HG02571 (cell line): Measurements from ENCODE around the gene SRP14.

ENCODE experiments used
- ATAC-seq: cut with Tn5 transposase; IDR thresholded peaks from one replicate; pipeline ENCODE4 v1.9.1; 2021; ENCODE audit warnings: mild to moderate bottlenecking, moderate library complexity; ENCODE audit not compliant: unreplicated experiment

Gene SRP14

DNA sequence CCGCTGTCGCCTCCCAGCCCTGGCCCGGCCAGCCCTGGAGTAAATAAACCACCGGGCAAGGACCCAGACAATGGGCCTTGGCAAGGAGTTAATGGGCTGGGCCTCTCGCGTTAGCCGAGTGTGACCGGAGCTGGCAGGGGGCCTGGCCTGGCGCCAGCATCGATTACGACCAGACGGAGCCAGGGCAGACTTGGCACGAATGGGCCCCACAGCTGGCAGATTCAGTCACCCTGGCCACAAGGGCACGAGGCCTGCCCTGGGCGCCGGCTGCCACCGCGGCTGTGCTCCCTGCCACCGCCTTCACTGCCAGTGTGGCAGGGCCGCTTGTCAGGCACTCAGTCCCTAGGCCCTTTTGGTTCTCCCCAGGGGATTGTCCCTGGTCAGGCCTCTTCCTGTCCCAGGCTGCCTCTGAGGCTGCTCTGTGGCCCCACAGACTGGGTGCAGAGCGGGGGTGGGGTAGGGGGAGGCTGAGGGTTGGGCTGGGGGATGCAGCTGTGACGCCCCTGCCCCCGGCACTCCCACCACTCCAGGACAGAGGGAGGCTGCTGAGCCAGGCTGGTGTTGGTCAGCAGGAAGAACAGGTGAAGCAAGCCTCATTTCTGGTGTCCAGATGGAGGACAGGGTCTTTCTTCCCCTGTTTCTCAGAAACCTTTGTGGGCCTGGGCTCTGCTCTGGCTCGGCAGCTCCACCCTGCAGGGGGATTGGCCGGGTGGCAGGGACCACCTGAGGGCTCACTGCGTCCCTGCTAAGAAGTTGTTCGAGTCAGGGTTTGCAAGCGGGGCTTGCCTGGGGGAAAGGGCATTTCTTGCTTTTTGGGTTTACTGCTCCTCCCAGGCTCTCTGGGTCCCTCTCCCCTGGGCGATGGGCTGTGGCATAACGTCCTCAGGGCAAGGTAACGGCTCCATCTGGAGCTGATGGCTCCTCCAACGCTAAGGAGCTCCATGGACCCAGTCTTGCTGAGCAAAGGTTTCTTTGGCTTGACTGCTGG, 30.5 kb upstream of the SRP14 start:
- peak; percentile 46 for ATAC-seq

DNA sequence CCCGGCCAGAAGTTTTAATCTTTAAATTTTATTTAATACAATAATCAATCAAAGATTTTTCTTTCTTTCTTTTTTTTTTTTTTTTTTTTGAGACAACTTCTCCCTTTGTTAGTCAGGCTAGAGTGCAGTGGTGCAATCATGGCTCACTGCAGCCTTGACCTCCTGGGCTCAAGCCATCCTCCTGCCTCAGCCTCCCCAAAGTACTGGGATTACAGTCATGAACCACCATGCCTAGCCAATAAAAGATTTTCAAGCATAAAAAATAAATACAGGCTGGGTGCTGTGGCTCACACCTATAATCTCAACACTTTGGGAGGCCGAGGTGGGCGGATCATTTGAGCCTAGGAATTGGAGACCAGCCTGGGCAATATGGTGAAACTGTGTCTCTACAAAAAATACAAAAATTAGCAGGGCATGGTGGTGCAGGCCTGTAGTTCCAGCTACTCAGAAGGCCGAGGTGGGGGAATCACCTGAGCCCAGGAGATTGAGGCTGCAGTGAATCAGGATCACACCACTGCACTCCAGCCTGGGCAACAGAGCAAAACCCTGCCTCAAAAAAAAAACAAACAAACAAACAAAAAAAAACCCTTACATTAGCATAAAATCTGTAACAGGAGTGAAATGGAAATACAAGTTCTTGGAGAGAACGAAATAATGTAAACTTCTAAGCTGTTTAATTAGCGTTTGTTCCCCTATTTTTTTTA, 29.1 kb upstream of the SRP14 start:
- no peak for ATAC-seq

DNA sequence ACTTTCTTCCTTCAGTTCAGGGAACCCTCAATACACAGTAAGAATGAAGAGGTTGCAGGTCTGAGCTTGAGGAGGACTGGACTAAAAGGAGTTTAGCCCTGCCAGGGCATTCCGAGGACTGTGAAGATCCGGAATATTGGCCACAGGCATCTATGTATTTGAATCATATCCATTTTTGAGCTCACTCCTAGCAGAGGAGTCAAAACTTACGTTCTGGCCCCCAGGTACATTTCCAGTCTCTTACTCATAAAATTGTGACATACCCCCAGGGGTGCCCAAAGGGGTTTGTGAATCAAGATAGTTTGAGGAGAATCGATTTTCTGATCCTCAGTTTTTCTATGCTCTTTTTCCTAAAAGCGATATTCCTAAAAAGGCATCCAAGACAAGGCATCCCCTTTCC, 27.6 kb upstream of the SRP14 start:
- ATAC-seq, result no peak

DNA sequence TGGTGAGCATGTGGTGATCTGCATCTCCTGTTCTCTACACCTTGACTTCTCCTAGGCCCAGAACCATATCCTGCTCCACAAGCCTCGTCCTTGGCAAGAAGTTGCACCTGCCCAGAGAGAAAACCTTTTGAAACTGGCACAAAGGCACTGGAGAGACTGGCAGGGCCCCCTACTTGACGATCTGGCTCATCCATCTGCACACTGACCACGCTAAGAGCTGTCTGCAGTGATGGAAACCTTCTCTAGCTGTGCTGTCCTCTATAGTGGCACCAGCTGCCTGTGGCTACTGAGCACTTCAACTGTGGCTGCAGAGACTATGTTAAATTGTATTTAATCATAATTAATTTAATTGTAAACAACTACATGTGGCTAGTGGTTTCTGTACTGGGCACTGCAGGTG, 26.2 kb upstream of the SRP14 start:
- no peak for ATAC-seq

DNA sequence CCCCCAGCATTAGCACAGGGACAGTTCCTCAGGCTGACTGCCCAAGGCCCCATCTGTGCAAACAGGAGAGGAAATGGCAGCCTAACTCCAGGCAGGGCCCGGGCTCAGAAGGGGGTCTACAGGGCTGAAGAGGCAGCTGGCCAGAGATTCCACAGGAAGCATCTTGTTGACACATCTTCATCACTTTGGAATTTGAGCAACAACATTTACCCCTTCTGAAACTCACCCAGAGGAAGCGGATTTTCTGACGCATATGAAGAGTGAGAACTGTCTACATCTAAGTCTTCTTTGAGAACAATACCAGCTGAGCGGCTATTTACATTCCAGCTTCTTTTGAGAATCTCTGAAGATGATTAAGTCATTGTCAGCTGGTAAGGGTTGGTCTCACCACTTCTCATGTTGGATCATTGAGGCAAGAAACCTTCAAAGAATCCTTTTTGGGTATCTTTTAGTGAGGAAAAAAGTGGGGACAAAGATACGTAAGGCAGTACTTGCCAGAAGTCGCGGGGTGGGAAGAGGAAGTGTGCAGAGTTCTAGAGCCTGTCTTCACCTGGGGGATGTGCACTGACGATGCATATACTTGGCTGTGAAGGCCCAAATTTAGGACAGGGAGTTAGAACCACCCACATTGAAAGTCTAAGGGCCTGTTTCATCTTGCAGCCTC, 25.4 kb upstream of the SRP14 start:
- ATAC-seq, result peak; percentile 55

DNA sequence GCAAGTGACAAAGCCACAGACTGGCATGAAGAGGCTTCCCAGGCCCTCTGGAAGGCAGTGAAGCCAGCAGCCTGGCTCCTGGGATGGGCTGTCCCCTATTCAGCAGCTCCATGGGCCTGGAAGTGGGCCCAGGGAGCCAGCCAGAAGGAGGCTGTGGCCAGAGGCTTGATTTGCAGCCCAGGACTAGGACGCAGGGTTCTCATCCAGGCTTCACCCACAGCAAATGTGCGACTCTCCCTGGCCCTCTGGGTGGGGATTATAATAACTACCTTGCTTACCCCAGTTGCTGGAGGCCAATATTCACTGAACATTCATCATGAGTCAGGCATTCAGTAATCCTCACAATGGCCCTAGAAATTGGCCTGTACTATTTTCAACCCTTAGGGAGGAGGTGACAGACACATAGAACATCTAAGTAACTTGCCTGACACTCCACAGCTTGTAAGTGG, 24.6 kb upstream of the SRP14 start:
- no peak for ATAC-seq

DNA sequence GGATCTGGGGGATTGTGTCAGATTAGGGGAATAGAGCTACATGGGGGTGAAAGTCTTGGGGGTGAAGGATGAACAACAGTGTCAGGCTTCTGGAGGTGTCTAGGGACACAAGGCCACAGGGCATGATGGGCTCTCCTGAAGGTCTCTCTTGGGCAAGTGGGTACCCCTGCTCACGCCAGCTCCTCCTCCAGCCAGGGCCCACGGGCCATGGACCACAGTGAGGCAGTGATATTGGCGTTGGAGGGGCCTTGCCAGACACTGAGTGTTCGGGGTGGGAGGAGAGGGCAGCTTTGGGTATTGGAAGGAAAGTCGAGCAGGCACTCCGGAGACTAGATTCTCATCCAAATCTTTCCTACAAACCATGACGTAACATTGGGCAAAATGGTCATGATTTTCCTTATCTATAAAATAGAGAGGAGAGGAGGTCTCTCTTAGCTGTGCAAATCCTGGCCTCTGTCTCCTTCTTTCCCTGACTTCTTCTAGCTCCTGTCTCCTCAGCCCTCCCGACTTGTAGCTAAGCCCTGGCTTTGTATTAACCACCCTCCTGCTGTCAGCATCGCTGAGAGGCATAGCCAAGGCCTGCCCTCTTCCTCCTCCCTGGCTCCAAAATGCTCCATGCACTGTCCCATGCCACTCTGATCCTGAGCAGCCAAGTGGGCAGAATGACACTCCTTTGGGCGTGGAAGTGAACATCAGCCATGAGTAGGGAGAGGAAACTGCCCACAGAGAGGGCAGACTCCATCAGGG, 24.0 kb upstream of the SRP14 start:
- ATAC-seq, result no peak

DNA sequence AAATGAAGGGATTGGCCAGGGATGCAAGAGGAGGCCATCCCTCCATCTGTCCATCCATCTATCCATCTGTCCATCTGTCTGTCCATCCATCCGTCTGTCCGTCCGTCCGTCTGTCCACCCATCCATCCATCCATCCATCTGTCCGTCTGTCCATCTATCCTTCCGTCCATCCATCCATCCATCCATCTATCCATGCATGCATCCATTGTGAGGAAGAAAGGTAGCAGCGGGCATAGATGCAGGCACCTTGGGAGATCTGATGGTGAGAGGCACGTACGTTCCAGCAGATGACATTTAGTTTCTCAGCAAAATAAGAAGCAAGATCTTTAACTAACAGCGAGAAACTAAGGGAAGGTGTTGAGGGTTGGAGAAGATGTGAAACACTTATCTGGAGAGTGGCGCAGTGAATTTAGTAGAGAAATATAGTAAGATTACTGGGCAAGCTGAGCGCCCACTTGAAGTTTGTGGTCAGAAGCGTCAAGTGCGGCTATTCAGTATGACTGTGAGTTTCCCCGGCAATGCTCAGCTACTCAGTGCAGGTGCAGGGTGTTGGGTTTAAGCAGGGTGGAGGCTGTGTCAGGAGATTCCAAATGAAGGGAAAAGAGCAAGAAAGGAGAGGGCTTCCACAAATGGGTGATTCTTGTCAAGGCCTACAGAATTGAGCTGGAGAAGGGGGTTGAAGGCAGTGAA, 22.4 kb upstream of the SRP14 start:
- ATAC-seq, result peak; percentile 55

DNA sequence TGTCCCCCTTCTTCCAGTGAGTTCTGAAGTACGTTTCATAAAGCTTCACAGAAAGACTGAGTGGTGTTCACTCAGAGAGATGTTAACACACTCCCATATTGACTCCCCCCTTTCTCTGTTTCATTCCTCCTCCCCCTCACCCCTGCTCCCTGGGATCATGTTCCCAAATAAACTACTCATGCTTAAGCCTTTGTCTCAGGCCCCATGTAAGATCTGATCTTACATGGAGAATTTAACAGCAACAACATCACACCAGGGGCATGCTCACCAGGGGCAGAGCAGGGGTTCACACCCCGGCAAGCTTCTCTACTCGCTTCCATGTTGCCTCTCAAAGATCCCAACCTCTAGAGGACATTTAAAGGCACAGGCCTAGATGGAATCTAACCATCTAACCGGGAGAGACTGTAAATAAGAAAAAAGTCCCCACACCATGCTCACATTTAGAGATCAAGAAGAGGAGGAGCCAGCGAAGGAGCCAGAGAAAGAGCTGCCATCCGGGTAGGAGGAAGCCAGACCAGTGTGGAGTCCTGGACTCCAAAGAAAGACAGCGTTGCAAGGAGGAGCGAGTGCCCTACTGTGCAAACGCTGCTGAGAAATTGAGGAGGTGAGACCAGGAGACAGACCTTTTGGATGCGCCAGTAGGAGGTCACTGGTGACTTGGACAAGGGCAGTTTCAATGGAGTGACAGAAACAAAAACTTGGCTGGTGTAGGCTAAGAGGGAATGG, 21.4 kb upstream of the SRP14 start:
- ATAC-seq, result no peak

DNA sequence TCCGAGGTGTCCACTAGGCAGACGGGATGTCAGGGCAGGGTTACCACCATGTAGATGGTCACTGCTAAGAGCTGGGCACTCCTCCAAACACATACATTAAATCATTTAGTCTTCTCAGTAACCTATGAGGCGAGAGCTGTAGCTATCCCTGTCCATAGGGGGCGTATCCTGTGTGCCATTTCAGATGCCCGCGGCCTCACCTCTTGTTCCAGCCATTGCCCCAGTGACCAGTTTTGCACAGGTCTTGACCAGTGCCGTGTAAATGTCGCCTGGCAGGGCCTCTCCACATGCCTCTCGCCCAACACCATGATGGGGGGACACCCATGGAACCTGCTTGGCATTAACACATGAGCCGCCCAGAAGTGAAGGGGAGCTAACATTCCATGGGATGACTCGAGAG, 20.8 kb upstream of the SRP14 start:
- ATAC-seq, result no peak

DNA sequence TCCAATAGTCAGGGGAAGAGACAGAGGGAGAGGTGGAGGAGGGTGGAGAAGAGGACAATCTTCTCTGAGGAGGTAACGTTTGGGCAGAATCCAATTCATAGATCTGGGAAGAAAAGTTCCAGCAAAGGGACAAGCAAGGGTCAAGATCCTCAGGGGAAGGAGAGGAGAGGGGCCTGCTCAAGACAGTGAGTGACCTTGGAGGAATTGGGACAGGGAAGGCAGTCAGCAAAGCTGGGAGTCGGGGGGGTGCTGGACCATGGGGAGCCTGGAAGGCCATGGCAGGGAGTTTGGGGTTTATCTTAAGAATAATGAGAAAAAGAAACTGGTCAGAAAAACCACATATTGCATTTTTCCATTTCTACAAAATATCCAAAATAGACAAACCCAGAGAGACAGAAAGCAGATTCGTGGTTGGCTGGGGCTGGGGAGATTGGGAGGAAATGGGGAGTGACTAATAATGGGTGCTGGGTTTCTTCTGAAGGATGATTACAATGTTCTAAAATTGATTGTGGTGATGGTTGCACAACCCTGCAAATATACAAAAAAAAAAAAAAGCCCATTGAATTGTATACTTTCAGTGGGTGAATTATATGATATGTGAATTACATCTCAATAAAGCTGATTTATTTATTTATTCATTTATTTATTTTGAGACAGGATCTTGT, 19.6 kb upstream of the SRP14 start:
- ATAC-seq, result no peak

DNA sequence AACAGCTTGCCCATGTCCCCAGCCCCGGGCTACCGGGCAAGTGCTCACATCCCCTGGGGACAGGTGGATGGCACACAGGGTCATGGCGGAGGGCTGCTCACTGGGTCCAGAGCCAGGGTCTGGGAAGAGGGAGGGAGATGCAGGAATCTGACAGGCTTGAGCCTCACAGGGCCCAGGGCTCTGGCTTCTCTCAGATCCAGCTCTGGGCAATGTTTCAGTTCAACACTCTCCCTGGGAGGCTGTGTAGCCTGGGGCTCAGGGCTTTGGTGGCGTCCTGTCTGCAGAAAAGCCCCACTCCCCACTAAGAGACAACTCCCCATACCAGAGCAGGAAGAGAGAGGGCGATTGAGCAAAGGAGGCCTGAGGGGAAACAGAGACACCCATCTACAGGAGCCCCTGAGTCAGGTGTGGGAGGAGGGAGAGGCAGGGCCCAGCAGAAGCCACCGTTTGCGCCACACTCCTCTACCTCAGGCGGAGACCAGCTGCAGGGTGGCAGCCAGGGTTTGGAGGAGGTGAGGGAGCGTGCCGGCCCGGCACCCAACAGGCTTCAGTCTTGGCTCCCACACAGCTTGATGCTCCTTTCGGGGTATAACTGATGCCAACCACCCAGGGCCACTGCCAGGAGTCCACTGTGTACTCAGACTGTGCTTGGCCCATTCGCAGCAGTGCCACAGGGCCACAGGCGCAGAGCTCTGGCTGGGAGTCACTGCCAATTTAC, 16.8 kb upstream of the SRP14 start:
- ATAC-seq, result no peak

DNA sequence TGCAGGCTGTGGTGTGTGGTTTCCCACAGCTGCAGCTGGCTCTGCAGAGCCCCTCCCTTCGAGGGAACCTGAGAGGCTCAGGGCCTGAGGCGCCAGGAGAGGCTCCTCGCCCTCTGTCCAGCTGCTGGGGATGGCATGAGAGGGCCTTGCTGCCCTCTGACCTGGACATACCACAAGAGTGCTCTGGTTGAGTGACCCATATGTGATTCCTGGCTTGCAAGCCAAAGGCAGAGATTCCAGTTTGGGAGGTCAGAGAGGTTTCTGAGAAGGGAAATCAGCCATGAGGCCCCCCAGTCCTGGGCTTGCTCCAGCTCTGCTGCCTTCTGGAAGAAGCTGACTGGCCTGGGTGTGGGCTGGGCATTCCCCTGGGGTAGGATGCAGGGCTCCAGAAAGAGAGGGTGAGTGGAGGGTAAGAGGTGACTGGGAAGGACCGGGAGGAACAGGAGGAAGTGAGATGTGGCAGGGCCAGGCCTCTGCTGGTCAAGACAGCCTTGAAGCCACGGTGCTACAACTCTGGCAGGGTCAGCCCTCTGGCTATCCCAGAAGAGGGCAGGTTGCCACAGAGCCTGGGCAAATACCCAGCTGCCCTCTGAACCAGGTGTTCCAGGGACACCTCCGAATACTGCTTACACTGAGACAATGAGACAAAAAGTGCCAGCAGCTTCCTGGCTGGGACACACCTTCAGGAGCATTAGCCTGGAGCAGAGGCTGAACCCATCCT, 16.0 kb upstream of the SRP14 start:
- ATAC-seq, result peak; percentile 82

DNA sequence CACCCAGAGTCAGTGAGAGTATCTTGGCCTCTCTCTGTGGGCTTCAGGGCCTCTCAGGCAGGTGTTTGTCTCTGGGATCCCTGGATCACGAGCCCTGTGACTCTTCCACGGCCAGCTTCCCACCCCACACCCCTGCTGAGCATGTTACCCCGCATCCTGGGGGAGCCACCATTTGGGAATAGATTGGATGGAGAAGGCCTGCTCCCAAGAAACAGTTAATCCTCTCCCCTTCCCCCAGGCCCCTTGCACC, 15.5 kb upstream of the SRP14 start:
- peak; percentile 44 for ATAC-seq

DNA sequence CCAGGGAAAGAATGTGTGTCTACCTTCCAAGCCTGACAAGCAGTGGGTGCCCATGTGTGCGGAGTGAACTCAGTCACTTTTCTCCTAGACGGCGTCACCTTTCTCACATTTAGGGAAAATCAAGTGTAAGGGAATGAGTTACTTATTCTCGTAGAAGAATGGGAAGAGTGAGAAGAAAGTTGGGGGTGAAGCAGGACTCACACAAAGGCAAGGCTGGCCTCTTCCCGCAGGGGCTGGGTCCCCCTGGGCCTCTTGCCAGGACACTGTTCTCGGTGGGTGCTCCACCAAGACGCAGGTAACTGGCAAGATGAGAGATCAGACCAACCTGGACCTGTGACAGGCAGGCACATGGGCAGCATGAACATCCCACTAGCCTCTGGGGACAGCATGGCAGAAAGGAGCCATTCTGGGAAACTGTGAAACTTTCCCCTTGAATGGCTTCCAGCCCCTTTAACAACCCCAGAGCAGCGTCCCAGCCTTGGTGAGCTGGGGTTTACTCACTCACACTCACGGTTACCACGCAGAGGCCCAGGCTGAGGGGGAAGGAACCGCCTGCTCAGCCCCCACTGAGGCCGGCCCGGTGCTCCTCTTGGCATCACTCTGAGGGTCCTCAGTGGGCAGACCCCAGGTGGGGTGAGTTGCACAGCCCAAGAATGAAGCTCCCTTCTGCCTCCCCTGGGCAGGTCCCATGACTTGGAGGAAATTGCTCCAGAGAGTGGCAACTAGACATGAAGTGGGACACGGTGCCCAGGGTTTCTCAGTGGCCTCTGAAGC, 15.0 kb upstream of the SRP14 start:
- peak; percentile 21 for ATAC-seq

DNA sequence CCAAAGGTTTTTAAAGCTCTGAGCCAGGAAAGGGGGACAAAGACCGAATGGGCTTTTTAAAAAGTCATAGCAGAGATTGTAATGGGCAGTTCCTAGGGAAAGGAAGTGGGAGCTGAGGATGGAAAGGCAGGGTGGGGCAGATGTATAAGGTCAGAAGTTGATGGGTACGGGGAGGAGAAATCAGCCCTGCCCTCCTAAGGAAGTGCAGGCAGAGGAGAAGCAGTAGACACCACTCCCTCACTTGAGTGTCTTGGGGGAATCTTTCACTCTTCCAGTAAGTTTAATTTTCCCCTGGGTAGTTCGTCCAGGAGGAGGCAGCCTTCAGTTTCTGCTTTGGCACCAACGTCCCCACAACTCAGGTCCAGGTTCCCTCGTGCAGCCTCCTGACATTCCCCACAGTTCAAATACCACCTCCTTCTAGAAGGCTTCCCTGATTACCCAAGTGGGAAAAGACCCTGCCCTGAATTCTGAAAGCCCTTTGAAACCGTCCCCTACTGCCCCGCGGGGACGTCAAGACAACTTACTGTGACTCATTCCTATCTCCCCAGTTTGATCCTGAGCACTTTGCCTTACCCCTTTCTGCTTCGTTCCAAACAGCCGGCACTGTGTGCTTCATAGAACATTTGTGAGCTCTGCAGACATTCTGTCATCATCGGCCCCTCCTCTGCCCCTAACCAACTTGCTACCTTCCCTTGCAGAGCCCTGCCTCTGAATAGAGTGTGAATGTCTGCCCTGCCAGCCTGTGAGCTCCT, 14.3 kb upstream of the SRP14 start:
- no peak for ATAC-seq

DNA sequence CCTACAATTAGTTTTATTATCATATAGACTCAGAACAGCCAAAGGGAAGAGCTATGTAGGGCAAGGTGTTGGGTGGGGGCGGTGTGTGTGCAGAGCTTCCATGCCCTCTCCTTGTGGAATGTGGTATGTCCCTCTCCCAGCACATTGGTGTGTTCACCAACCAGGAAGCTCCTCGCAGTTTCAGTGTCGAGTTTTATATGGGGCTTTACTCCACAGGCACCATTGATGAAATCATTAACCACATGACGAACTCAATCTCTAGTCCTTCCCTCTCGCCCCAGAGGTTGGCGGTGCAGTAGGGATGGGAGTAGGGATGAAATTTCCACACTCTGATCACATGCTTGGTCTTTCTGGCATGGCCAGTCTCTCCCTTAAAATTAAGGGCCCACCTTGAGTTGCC, 13.6 kb upstream of the SRP14 start:
- ATAC-seq, result no peak
